Tibial artery (tissue), 4 donors: ENCODE results near the gene NECAP2.

Experiments used
- DNase-seq, 2 donors: peaks; one replicate each; pipeline ENCODE4 v3.0.0-alpha.2; 2019
- H3K27ac ChIP-seq, 2 donors: fragments of 200-600 bp; sonication (generic) in 1 of 2; 1 replicate in 1 of 2; 2 replicates in 1 of 2; pipeline ENCODE4 v1.5.1; 2018 to 2019; ENCODE audit warnings: mild to moderate bottlenecking in 1 of 2
- H3K27me3 ChIP-seq, 2 donors: fragments of 200-600 bp; sonication (generic) in 1 of 2; one replicate each; pipeline versions ENCODE4 v1.5.1 to v1.6.0; 2016 to 2019
- H3K36me3 ChIP-seq, 3 donors: fragments of 200-600 bp; sonication (generic) in 2 of 3; one replicate each; pipeline ENCODE4 v1.5.1; 2016 to 2019; ENCODE audit warnings: mild to moderate bottlenecking in 2 of 3
- H3K4me1 ChIP-seq, 4 donors: fragments of 200-600 bp; sonication (generic) in 2 of 4; 1 replicate in 3 of 4; 2 replicates in 1 of 4; pipeline ENCODE4 v1.5.1; 2016 to 2019
- H3K4me3 ChIP-seq, 2 donors: fragments of 200-600 bp; sonication (generic) in 1 of 2; 1 replicate in 1 of 2; 2 replicates in 1 of 2; pipeline ENCODE4 v1.5.1; 2018 to 2019; ENCODE audit warnings: mild to moderate bottlenecking in 2 of 2
- H3K9me3 ChIP-seq, 3 donors: fragments of 200-600 bp; sonication (generic) in 1 of 3; one replicate each; pipeline ENCODE4 v1.5.1; 2016 to 2019
- intact Hi-C: fragments of 100-400 bp; cut with DNase I; formaldehyde crosslinking; loops from one replicate; pipeline ENCODE4 v1.15.0; 2023; ENCODE audit warnings: low total_unique reads
- TF ChIP-seq, protein P1 (sequence below), 2 experiments: fragments of 200-600 bp in 1 of 2; fragments of 450-650 bp in 1 of 2; IDR thresholded peaks; one replicate each; pipeline ENCODE4 v1.5.1; 2017 to 2019; ENCODE audit warnings: antibody characterized with exemption in 2 of 2, mild to moderate bottlenecking in 1 of 2, moderate library complexity in 1 of 2

The NECAP2 gene

DNA sequence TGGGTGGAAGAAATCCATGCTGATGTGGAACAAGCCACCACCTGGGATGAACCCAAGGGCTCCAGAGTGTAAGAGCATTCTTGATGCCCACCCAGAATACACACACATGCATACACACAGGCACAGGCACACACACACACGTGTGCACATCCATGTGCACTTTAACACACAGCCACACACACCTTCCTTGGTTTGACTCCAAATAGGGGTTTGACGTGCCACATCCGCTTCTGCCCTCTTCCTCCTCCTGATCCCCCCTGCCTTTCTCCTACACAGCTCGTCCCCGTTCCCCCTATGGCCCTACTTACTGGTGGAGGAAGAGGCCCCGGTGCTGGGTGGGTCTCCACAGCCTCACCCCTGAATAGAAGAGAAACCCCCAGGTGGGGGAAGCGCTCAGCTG lies 19.3 kb upstream of the NECAP2 start:
- no peak overlapping the region for H3K4me3 ChIP-seq

GRCh38 chr1:16422041-16422440 lies 18.5 kb upstream of the NECAP2 start:
- DNase-seq, result no peak
- no peak overlapping the region for H3K4me3 ChIP-seq
- intact Hi-C loops, result no loop called here
- no peaks in the 10 kb centered on the region for H3K4me1 ChIP-seq
- TF ChIP-seq, protein P1, sequence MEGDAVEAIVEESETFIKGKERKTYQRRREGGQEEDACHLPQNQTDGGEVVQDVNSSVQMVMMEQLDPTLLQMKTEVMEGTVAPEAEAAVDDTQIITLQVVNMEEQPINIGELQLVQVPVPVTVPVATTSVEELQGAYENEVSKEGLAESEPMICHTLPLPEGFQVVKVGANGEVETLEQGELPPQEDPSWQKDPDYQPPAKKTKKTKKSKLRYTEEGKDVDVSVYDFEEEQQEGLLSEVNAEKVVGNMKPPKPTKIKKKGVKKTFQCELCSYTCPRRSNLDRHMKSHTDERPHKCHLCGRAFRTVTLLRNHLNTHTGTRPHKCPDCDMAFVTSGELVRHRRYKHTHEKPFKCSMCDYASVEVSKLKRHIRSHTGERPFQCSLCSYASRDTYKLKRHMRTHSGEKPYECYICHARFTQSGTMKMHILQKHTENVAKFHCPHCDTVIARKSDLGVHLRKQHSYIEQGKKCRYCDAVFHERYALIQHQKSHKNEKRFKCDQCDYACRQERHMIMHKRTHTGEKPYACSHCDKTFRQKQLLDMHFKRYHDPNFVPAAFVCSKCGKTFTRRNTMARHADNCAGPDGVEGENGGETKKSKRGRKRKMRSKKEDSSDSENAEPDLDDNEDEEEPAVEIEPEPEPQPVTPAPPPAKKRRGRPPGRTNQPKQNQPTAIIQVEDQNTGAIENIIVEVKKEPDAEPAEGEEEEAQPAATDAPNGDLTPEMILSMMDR (IDR thresholded peaks at IDR 0.05), result no peak
- H3K27me3 ChIP-seq, result peaks cover 0 to 7% of the 10 kb centered on the region in 2 donors
- H3K36me3 ChIP-seq, result no peaks in the 10 kb centered on the region
- no peaks in the 10 kb centered on the region for H3K9me3 ChIP-seq
- no peak overlapping the region for H3K27ac ChIP-seq

More for the DNA sequence above, 19.3 kb upstream of the NECAP2 start:
- Histone ChIP-seq H3K27me3 (peaks cover 0 to 7% of the 10 kb centered on the region in 2 donors), H3K4me1 (no peaks in the 10 kb centered on the region), H3K9me3 (no peaks in the 10 kb centered on the region), H3K27ac (no peak overlapping the region), H3K36me3 (no peaks in the 10 kb centered on the region)
- DNase-seq, result no peak
- intact Hi-C loops, result no loop called here
- TF ChIP-seq, protein P1 (IDR thresholded peaks at IDR 0.05), result no peak

DNA sequence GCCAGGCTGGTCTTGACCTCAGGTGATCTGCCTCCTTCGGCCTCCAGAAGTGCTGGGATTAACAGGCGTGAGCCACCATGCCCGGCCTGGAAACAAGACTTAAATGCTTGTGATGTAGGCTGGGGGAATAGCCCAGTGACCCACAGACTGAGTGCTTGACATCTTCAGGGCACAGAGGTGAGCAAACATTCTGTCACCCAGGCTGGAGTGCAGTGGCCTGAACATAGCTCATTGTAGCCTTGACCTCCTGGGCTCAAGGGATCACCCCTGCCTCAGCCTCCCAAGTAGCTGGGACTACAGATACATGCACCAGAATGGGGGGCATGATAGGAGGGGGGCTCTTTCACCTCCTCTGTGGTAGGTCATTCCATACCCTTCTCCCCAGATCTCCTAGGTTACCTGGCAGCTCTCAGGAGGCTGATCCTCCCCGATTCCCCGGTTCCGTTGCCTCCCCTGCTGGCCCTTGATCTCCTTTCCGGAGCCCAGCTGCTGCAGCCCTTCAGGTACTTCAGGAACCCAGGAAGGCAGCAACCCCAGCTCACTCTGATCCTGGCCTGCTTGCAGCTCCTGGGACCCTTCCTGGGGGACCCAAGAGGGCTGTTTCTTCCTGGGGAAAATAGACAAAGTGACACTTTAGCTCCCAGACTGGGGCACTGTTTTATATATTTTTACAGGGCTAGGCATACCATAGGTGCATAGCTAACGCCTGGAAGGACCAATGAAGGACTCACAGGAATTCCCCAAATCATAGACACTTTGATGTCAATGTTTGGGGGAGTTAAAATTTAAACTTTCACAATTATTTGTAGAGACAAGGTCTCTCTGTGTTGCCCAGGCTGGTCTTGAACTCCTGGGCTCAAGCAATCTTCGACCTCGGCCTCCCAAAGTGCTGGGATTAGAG lies 15.1 kb upstream of the NECAP2 start:
- DNase-seq, result no peak
- no peaks in the 10 kb centered on the region for H3K4me1 ChIP-seq
- TF ChIP-seq, protein P1 (IDR thresholded peaks at IDR 0.05), result no peak
- H3K36me3 ChIP-seq, result no peaks in the 10 kb centered on the region
- no peak overlapping the region for H3K4me3 ChIP-seq
- intact Hi-C loops, result no loop called here
- no peak overlapping the region for H3K27ac ChIP-seq
- H3K27me3 ChIP-seq, result peaks cover 0 to 7% of the 10 kb centered on the region in 2 donors
- no peaks in the 10 kb centered on the region for H3K9me3 ChIP-seq

DNA sequence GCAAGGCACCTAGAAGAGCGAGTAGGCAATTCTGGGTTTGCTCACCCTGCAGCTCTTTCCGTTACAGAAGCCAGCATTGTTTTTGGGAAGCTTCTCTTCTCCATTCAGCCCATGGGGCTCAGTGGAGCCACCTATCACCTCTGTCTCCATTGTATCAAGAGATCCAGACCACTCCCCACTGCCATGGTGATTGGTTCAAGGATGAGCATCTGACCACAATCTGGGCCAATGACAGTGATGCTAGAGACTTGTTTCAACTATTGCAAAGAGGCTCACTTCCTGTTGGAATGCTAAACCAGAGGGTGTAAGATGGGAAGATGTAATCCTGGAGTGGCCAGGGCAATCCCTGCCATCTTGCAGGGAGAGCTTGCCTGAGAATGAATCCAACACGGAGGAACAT lies 9.9 kb upstream of the NECAP2 start:
- TF ChIP-seq, protein P1 (IDR thresholded peaks at IDR 0.05), result no peak
- intact Hi-C loops, result no loop called here
- Histone ChIP-seq H3K27ac (no peak overlapping the region), H3K36me3 (no peaks in the 10 kb centered on the region), H3K4me1 (no peaks in the 10 kb centered on the region), H3K4me3 (no peak overlapping the region), H3K27me3 (peaks cover 0 to 6% of the 10 kb centered on the region in 2 donors), H3K9me3 (no peaks in the 10 kb centered on the region)
- no peak for DNase-seq

GRCh38 chr1:16433030-16433429 lies 7.5 kb upstream of the NECAP2 start:
- no peak for DNase-seq
- Histone ChIP-seq H3K4me1 (no peaks in the 10 kb centered on the region), H3K36me3 (no peaks in the 10 kb centered on the region), H3K27ac (no peak overlapping the region), H3K4me3 (no peak overlapping the region), H3K27me3 (peaks cover 0 to 6% of the 10 kb centered on the region in 2 donors), H3K9me3 (no peaks in the 10 kb centered on the region)
- TF ChIP-seq, protein P1 (IDR thresholded peaks at IDR 0.05), result no peak
- intact Hi-C loops, result no loop called here
